Uterus (tissue), 4 donors: ENCODE measurements around the gene SPIRE2. TPM values are rescaled to one million over a fixed set of nuclear protein-coding genes. Genes with fewer than 3 reads are reported as not detected.
"Not testable (repeated sequence)": the region's sequence is repeated elsewhere in the genome, so short reads cannot be mapped to it uniquely, and the experiment has no call there.

Experiments
- DNase-seq, 2 donors: peaks; one replicate each; pipeline ENCODE4 v3.0.0-alpha.2; 2019 to 2020
- H3K27ac ChIP-seq, 2 donors: fragments of 200-600 bp; sonication (generic); 1 replicate in 1 of 2; 2 replicates in 1 of 2; pipeline ENCODE4 v1.5.1; 2016 to 2018
- H3K27me3 ChIP-seq, 2 donors: fragments of 200-600 bp; sonication (generic); one replicate each; pipeline ENCODE4 v1.5.1; 2018 to 2019; ENCODE audit warnings: control low read depth in 1 of 2
- H3K36me3 ChIP-seq, 2 donors: fragments of 200-600 bp; sonication (generic); one replicate each; pipeline ENCODE4 v1.5.1; 2019; ENCODE audit warnings: control low read depth in 1 of 2
- H3K4me1 ChIP-seq, 2 donors: fragments of 200-600 bp; sonication (generic); one replicate each; pipeline ENCODE4 v1.5.1; 2018 to 2019; ENCODE audit warnings: control low read depth in 1 of 2
- H3K4me3 ChIP-seq, 2 donors: fragments of 200-600 bp; sonication (generic); 1 replicate in 1 of 2; 2 replicates in 1 of 2; pipeline ENCODE4 v1.5.1; 2018 to 2019; ENCODE audit warnings: mild to moderate bottlenecking in 1 of 2
- H3K9me3 ChIP-seq, 2 donors: fragments of 200-600 bp; sonication (generic); one replicate each; pipeline ENCODE4 v1.5.1; 2019; ENCODE audit warnings: control low read depth in 1 of 2
- CTCF ChIP-seq, 4 experiments: fragments of 200-600 bp in 2 of 4; fragments of 450-650 bp in 2 of 4; sonication (generic) in 2 of 4; IDR thresholded peaks; one replicate each; pipeline ENCODE4 v1.5.1; 2016 to 2019; ENCODE audit warnings: antibody characterized with exemption in 4 of 4, mild to moderate bottlenecking in 2 of 4, moderate library complexity in 1 of 4
- POLR2A ChIP-seq, 2 donors: fragments of 450-650 bp; IDR thresholded peaks; one replicate each; pipeline ENCODE4 v1.6.1; 2016; ENCODE audit warnings: antibody characterized with exemption in 2 of 2, mild to moderate bottlenecking in 1 of 2, moderate library complexity in 1 of 2
- intact Hi-C: fragments of 100-400 bp; cut with DNase I; formaldehyde crosslinking; loops from one replicate; pipeline ENCODE4 v1.15.1; 2023; ENCODE audit warnings: low total_unique reads
- total RNA-seq, 4 donors: library from RNA; depleted of rRNA in 3 of 4; stranded (reverse); fragments of >200 nt in 3 of 4; gene quantifications; one replicate each; pipeline versions ENCODE4 v1.1.0 to v1.2.4, GENCODE V29; 2014 to 2023
- donor health status: DM: yes; HTN: yes; CAD: no.

SPIRE2 gene
- 1 to 10 TPM; 1.2 to 7.5 (median 3.3) TPM for total RNA-seq

GRCh38 chr16:89828199-89828869 is at the start of gene SPIRE2:
SPIRE2 (plus strand) TSS chr16:89828475; CDS start chr16:89828551, 76 bp downstream.
- H3K27ac ChIP-seq: peak within 1 kb of the TSS in 1 of 2 donors; percentile 15
- intact Hi-C loops: no loop called here
- no peaks in the 10 kb centered on the region for H3K27me3 ChIP-seq

GRCh38 chr16:89779231-89779908 is 48.9 kb upstream of the SPIRE2 start:
- no peaks in the 10 kb centered on the region for H3K4me1 ChIP-seq
- no peaks in the 10 kb centered on the region for H3K27me3 ChIP-seq
- DNase-seq: no peak
- H3K27ac ChIP-seq: no peak overlapping the region
- no peak overlapping the region for H3K4me3 ChIP-seq
- intact Hi-C loops: no loop called here
- no peaks in the 10 kb centered on the region for H3K36me3 ChIP-seq
- TF ChIP-seq POLR2A (IDR thresholded peaks at IDR 0.05) (no peak), CTCF (IDR thresholded peaks at IDR 0.05) (no peak)
- H3K9me3 ChIP-seq: no peaks in the 10 kb centered on the region

More at GRCh38 chr16:89828199-89828869, at the start of gene SPIRE2:
- Histone ChIP-seq H3K9me3 (no peaks in the 10 kb centered on the region), H3K36me3 (no peaks in the 10 kb centered on the region), H3K4me1 (no peaks in the 10 kb centered on the region), H3K4me3 (peak within 1 kb of the TSS; percentile 20 to 43)
- DNase-seq: peak; percentile 56 to 70
- TF ChIP-seq CTCF (IDR thresholded peaks at IDR 0.05) (no peak), POLR2A (IDR thresholded peaks at IDR 0.05) (peak in 1 of 2 donors; percentile 15)

- H3K4me1 ChIP-seq: no peaks in the 10 kb centered on the region
- H3K27me3 ChIP-seq: no peaks in the 10 kb centered on the region
- H3K4me3 ChIP-seq: no peak overlapping the region
- intact Hi-C loops: no loop called here
- H3K27ac ChIP-seq: no peak overlapping the region
- TF ChIP-seq POLR2A (IDR thresholded peaks at IDR 0.05): no peak
- TF ChIP-seq CTCF (IDR thresholded peaks at IDR 0.05): no peak
- DNase-seq: no peak
- no peaks in the 10 kb centered on the region for H3K36me3 ChIP-seq
- H3K9me3 ChIP-seq: no peaks in the 10 kb centered on the region
These were observed 48.4 kb upstream of the SPIRE2 start for GRCh38 chr16:89779909-89780305.

- H3K4me1 ChIP-seq: no peaks in the 10 kb centered on the region
- DNase-seq: no peak
- intact Hi-C loops: no loop called here
- H3K9me3 ChIP-seq: no peaks in the 10 kb centered on the region
- no peaks in the 10 kb centered on the region for H3K27me3 ChIP-seq
- H3K27ac ChIP-seq: no peak overlapping the region
- TF ChIP-seq CTCF (IDR thresholded peaks at IDR 0.05): no peak
- TF ChIP-seq POLR2A (IDR thresholded peaks at IDR 0.05): no peak
- no peak overlapping the region for H3K4me3 ChIP-seq
- no peaks in the 10 kb centered on the region for H3K36me3 ChIP-seq
These were observed 45.8 kb upstream of the SPIRE2 start for GRCh38 chr16:89782489-89782888.

GRCh38 chr16:89783952-89784351 is 44.3 kb upstream of the SPIRE2 start:
- H3K36me3 ChIP-seq, H3K27me3 ChIP-seq, intact Hi-C loops, H3K4me1 ChIP-seq, DNase-seq, H3K9me3 ChIP-seq, H3K4me3 ChIP-seq, H3K27ac ChIP-seq: not testable (repeated sequence)
